ENCODE data around the gene MACROD1. TPM values are rescaled to one million over a fixed set of nuclear protein-coding genes. Genes with fewer than 3 reads are reported as not detected.

MACROD1 gene
- total and polyA plus RNA-seq, 2 experiments from 2014 or later: 21.2 to 29.8 TPM

DNA sequence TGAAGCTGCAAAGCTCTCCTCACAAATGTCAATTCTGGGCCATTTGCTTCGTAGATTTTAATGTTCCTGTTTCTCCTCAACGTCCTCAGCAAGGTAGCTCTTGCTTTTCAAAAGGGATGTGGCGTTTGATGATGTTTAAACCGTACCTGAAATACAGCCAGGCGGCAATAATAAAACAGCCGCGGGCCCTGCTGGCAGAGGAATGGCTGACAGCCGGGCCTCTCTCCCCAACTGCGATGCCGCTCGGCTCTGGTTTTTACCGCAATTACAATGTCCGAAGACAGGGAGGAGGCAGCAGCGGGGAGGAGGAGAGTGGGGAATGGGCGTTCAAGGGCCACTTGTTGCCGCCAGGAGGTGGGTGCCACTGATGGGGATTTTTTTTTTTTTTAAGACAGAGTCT is 27.5 kb downstream of the MACROD1 start:
- Histone ChIP-seq H3K9me2 (replicated peaks; ENCODE audit: insufficient read depth) (no peaks in the 10 kb centered on the region), H3K27me3 (no peaks in the 10 kb centered on the region), H3K36me3 (replicated peaks; ENCODE audit: insufficient read depth, low read depth) (no peaks in the 10 kb centered on the region), H3K4me3 (no peak overlapping the region), H3K4me2 (no peak overlapping the region), H4K20me1 (ENCODE audit: insufficient read depth, poor library complexity, severe bottlenecking) (no peaks in the 10 kb centered on the region), H3K9me3 (ENCODE audit: low read depth) (no peaks in the 10 kb centered on the region), H3K4me1 (ENCODE audit: insufficient read depth) (no peaks in the 10 kb centered on the region), H3K27ac (no peak overlapping the region), H2AFZ (no peak overlapping the region), H3K79me2 (no peaks in the 10 kb centered on the region)
- DNase-seq (ENCODE audit: low spot score): no peak
- TF ChIP-seq EZH2 (IDR thresholded peaks at IDR 0.05; ENCODE audit: borderline replicate concordance): no peak
- 75% methylated on average over 16 of the region's 16 CpGs for WGBS (ENCODE audit: low lambda C conversion rate, missing lambda C conversion rate)

DNA sequence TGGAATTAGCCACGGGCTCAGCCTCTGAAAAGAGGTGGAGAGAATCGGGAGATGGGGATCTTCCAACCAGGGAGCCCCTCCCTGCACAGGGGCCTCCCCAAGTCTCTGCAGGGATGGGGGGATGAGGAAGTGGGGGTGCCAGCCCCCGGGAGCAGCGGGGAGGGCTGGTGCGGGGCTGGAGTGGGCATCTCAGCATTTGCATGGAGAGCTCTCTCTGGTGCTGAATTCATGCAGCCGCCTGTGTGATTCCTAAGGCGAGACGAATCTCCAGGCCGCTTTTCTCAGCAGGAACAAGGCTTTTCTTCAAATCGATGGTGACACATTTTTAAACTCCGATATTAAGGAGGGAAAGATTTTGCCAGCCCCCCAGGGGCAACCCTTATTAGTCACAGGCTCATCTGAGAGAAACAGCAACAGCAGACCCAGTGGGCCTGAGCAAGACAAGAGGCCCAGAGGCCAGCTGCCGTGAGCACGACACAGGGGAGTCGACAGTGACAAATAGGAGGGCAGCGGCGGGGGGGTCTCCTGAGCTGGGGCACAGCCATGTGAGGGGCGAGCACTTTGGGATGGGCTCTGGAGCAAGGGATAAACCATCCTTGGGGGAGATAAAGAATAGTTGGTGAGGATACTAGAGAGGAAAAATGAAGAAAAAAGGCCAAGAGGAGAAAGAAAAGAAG is 29.0 kb downstream of the MACROD1 start:
- 77% methylated on average over 17 of the region's 17 CpGs for WGBS (ENCODE audit: low lambda C conversion rate, missing lambda C conversion rate)
- no peaks in the 10 kb centered on the region for H3K36me3 ChIP-seq (replicated peaks; ENCODE audit: insufficient read depth, low read depth)
- no peaks in the 10 kb centered on the region for H4K20me1 ChIP-seq (ENCODE audit: insufficient read depth, poor library complexity, severe bottlenecking)
- TF ChIP-seq EZH2phosphoT487 (IDR thresholded peaks at IDR 0.05; ENCODE audit: low read depth, severe bottlenecking, unreplicated experiment): no peak
- TF ChIP-seq, protein P1, sequence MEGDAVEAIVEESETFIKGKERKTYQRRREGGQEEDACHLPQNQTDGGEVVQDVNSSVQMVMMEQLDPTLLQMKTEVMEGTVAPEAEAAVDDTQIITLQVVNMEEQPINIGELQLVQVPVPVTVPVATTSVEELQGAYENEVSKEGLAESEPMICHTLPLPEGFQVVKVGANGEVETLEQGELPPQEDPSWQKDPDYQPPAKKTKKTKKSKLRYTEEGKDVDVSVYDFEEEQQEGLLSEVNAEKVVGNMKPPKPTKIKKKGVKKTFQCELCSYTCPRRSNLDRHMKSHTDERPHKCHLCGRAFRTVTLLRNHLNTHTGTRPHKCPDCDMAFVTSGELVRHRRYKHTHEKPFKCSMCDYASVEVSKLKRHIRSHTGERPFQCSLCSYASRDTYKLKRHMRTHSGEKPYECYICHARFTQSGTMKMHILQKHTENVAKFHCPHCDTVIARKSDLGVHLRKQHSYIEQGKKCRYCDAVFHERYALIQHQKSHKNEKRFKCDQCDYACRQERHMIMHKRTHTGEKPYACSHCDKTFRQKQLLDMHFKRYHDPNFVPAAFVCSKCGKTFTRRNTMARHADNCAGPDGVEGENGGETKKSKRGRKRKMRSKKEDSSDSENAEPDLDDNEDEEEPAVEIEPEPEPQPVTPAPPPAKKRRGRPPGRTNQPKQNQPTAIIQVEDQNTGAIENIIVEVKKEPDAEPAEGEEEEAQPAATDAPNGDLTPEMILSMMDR (IDR thresholded peaks at IDR 0.05; ENCODE audit: poor library complexity): no peak
- TF ChIP-seq EZH2 (IDR thresholded peaks at IDR 0.05; ENCODE audit: borderline replicate concordance): no peak
- H3K27me3 ChIP-seq: no peaks in the 10 kb centered on the region
- peaks cover 13% of the 10 kb centered on the region for H3K4me1 ChIP-seq (ENCODE audit: insufficient read depth)
- DNase-seq (ENCODE audit: low spot score): no peak
- H3K27ac ChIP-seq: no peak overlapping the region
- no peak overlapping the region for H2AFZ ChIP-seq
- H3K4me2 ChIP-seq: no peak overlapping the region
- no peak overlapping the region for H3K4me3 ChIP-seq
- no peaks in the 10 kb centered on the region for H3K79me2 ChIP-seq
- H3K9me3 ChIP-seq (ENCODE audit: low read depth): no peaks in the 10 kb centered on the region
- no peaks in the 10 kb centered on the region for H3K9me2 ChIP-seq (replicated peaks; ENCODE audit: insufficient read depth)

DNA sequence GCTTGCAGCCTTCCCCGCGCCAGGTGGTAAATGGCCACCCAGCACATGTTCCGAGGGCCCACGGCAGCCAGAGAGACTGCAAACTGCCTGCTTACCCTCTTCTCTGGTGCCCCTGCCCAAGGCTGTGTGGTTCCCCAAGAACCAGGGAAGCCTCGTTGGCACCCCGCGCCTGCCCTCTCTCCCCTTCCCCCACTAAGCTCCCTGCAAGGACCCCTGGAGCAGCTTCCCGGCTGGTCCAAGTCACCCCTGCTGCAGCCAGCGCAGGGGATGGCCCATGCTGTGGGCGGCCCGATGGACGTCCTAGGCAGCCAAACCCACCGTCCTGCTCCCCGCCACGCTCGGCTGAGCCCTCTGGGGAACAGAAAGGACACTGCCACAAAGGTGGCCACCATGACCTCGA is 30.2 kb downstream of the MACROD1 start:
- Histone ChIP-seq H2AFZ (no peak overlapping the region), H3K9me3 (ENCODE audit: low read depth) (no peaks in the 10 kb centered on the region), H3K9me2 (replicated peaks; ENCODE audit: insufficient read depth) (no peaks in the 10 kb centered on the region), H4K20me1 (ENCODE audit: insufficient read depth, poor library complexity, severe bottlenecking) (no peaks in the 10 kb centered on the region), H3K27me3 (no peaks in the 10 kb centered on the region), H3K4me3 (no peak overlapping the region), H3K4me1 (ENCODE audit: insufficient read depth) (peaks cover 24% of the 10 kb centered on the region), H3K27ac (no peak overlapping the region), H3K79me2 (no peaks in the 10 kb centered on the region), H3K36me3 (replicated peaks; ENCODE audit: insufficient read depth, low read depth) (no peaks in the 10 kb centered on the region), H3K4me2 (no peak overlapping the region)
- TF ChIP-seq, protein P1 (IDR thresholded peaks at IDR 0.05; ENCODE audit: poor library complexity): no peak
- TF ChIP-seq EZH2phosphoT487 (IDR thresholded peaks at IDR 0.05; ENCODE audit: low read depth, severe bottlenecking, unreplicated experiment) (no peak), EZH2 (IDR thresholded peaks at IDR 0.05; ENCODE audit: borderline replicate concordance) (no peak)
- DNase-seq (ENCODE audit: low spot score): no peak
- 91% methylated on average over 16 of the region's 17 CpGs for WGBS (ENCODE audit: low lambda C conversion rate, missing lambda C conversion rate)

DNA sequence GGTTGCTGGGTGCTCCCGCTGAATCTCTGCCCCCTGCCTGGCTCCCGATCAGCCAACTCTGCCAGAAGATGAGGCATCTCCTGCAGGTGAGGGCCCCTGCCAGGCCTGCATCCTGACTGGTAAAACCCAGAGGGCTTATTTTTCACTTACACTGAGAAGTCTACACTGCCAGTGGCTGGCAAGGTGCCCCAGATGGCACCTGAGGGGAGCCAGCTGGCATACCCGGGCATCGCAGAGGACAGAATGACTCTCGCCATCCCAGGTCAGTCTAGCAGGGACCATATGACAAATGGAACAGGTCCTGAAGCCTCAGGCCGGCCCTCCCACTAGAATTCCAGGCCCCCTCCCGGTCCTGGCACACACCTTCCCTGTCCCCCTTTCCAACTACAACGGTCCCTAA is 30.9 kb downstream of the MACROD1 start:
- no peaks in the 10 kb centered on the region for H3K36me3 ChIP-seq (replicated peaks; ENCODE audit: insufficient read depth, low read depth)
- DNase-seq (ENCODE audit: low spot score): no peak
- H4K20me1 ChIP-seq (ENCODE audit: insufficient read depth, poor library complexity, severe bottlenecking): no peaks in the 10 kb centered on the region
- H3K9me3 ChIP-seq (ENCODE audit: low read depth): no peaks in the 10 kb centered on the region
- TF ChIP-seq EZH2phosphoT487 (IDR thresholded peaks at IDR 0.05; ENCODE audit: low read depth, severe bottlenecking, unreplicated experiment): no peak
- TF ChIP-seq EZH2 (IDR thresholded peaks at IDR 0.05; ENCODE audit: borderline replicate concordance): no peak
- TF ChIP-seq, protein P1 (IDR thresholded peaks at IDR 0.05; ENCODE audit: poor library complexity): no peak
- no peak overlapping the region for H2AFZ ChIP-seq
- 91% methylated on average over 8 of the region's 8 CpGs for WGBS (ENCODE audit: low lambda C conversion rate, missing lambda C conversion rate)
- H3K27me3 ChIP-seq: no peaks in the 10 kb centered on the region
- H3K27ac ChIP-seq: no peak overlapping the region
- peaks cover 31% of the 10 kb centered on the region for H3K4me1 ChIP-seq (ENCODE audit: insufficient read depth)
- no peak overlapping the region for H3K4me3 ChIP-seq
- H3K79me2 ChIP-seq: no peaks in the 10 kb centered on the region
- no peak overlapping the region for H3K4me2 ChIP-seq
- no peaks in the 10 kb centered on the region for H3K9me2 ChIP-seq (replicated peaks; ENCODE audit: insufficient read depth)

All from hepatocyte (in vitro differentiated cells).